CD8-positive, alpha-beta memory T cell (primary cell): Measurements from ENCODE around the gene ATP2B2. TPM values are rescaled to one million over a fixed set of nuclear protein-coding genes. Genes with fewer than 3 reads are reported as not detected.
A peak's percentile ranks its signal among the peaks of the same experiment; 100 is the strongest.

Source experiments
- CTCF ChIA-PET: fragments of 350-600 bp; sonication (Branson Sonifier 250); formaldehyde crosslinking; loops from one replicate; lab custom pipeline; 2021; ENCODE audit warnings: antibody characterized with exemption; lab: Charles Lee
- POLR2A ChIA-PET: fragments of 350-600 bp; sonication (Branson Sonifier 250); formaldehyde crosslinking; loops from one replicate; lab custom pipeline; 2021; ENCODE audit warnings: antibody characterized with exemption; lab: Charles Lee
- DNase-seq, 5 donors: peaks; one replicate each; pipeline versions ENCODE4 v3.0.0 to v3.0.0-alpha.2; 2020 to 2022; ENCODE audit warnings: mixed read lengths in 1 of 5
- H3K27ac ChIP-seq: one replicate; pipeline ENCODE4 v1.7.0; 2013; ENCODE audit warnings: low read depth, mild to moderate bottlenecking, low read length, moderate library complexity
- H3K27me3 ChIP-seq: 2 replicates; pipeline ENCODE4 v1.7.0; 2013; ENCODE audit warnings: low read length, mild to moderate bottlenecking; ENCODE audit not compliant: insufficient read depth, poor library complexity, severe bottlenecking
- H3K36me3 ChIP-seq: 2 replicates; pipeline ENCODE4 v1.7.0; 2013; ENCODE audit warnings: mild to moderate bottlenecking, low read length, moderate library complexity; ENCODE audit not compliant: insufficient read depth
- H3K4me1 ChIP-seq: 2 replicates; pipeline ENCODE4 v1.7.0; 2013; ENCODE audit warnings: mild to moderate bottlenecking, low read length, moderate library complexity; ENCODE audit not compliant: insufficient read depth
- H3K4me3 ChIP-seq: 2 replicates; pipeline ENCODE4 v1.7.0; 2013; ENCODE audit warnings: mild to moderate bottlenecking, low read length
- H3K9me3 ChIP-seq: 2 replicates; pipeline ENCODE4 v1.7.0; 2013; ENCODE audit warnings: mild to moderate bottlenecking, low read length
- H3K27ac Mint-ChIP-seq, 8 donors: one replicate each; pipeline ENCODE4 v1.8.0; 2020 to 2021; ENCODE audit warnings: mixed read lengths in 8 of 8, mild to moderate bottlenecking in 6 of 8, inconsistent platforms in 3 of 8, moderate library complexity in 3 of 8
- H3K27me3 Mint-ChIP-seq, 2 donors: one replicate each; pipeline ENCODE4 v1.8.0; 2020 to 2021; ENCODE audit warnings: mixed read lengths in 2 of 2, mild to moderate bottlenecking in 1 of 2, moderate library complexity in 1 of 2
- H3K36me3 Mint-ChIP-seq, 3 donors: one replicate each; pipeline ENCODE4 v1.8.0; 2020 to 2021; ENCODE audit warnings: mixed read lengths in 3 of 3, inconsistent platforms in 1 of 3, mild to moderate bottlenecking in 1 of 3
- H3K4me1 Mint-ChIP-seq, 3 donors: one replicate each; pipeline ENCODE4 v1.8.0; 2020 to 2021; ENCODE audit warnings: mixed read lengths in 3 of 3, inconsistent platforms in 1 of 3, mild to moderate bottlenecking in 1 of 3
- H3K4me3 Mint-ChIP-seq, 7 donors: one replicate each; pipeline ENCODE4 v1.8.0; 2020 to 2021; ENCODE audit warnings: mixed read lengths in 7 of 7, mild to moderate bottlenecking in 6 of 7, moderate library complexity in 4 of 7, inconsistent platforms in 2 of 7
- H3K9me3 Mint-ChIP-seq, 5 donors: one replicate each; pipeline ENCODE4 v1.8.0; 2020 to 2022; ENCODE audit warnings: mixed read lengths in 5 of 5, mild to moderate bottlenecking in 3 of 5, moderate library complexity in 2 of 5, inconsistent platforms in 1 of 5
- polyA plus RNA-seq: library from polyadenylated mRNA; unstranded; fragments of 300-500 nt; fragmentation: Illumina TruSeq; gene quantifications from one replicate; pipeline ENCODE4 v1.2.3, GENCODE V29; 2021
- total RNA-seq, 2 experiments: library from RNA; stranded (reverse); gene quantifications; one replicate each; pipeline ENCODE4 v1.2.3, GENCODE V29; 2021

ATP2B2 gene
- total and polyA plus RNA-seq, 3 experiments from 2014 or later, result not detected

GRCh38 chr3:10317961-10318350, 187.4 kb downstream of the ATP2B2 start:
- Histone ChIP-seq H3K4me1 (peaks cover 23% of the 10 kb centered on the region), H3K27me3 (no peaks in the 10 kb centered on the region), H3K9me3 (no peaks in the 10 kb centered on the region), H3K36me3 (peaks cover 52% of the 10 kb centered on the region), H3K4me3 (no peak overlapping the region), H3K27ac (no peak overlapping the region)
- POLR2A ChIA-PET, result no interaction called here
- CTCF ChIA-PET, result no interaction called here
- Mint-ChIP-seq H3K9me3 (no peaks in the 10 kb centered on the region), H3K27ac (peak overlapping the region in 5 of 8 donors; percentile 6 to 94 (median 66)), H3K27me3 (no peaks in the 10 kb centered on the region), H3K36me3 (peaks cover 0 to 59% (median 8%) of the 10 kb centered on the region in 3 donors), H3K4me1 (peaks cover 24 to 44% (median 25%) of the 10 kb centered on the region in 3 donors), H3K4me3 (peak overlapping the region in 5 of 7 donors; percentile 52 to 90 (median 59))
- DNase-seq, result no peak

GRCh38 chr3:10317311-10317960, 187.9 kb downstream of the ATP2B2 start:
- H3K4me1 ChIP-seq, result peaks cover 23% of the 10 kb centered on the region
- ChIA-PET POLR2A (no interaction called here), CTCF (no interaction called here)
- H3K27ac Mint-ChIP-seq, result peak overlapping the region in 4 of 8 donors; percentile 17 to 94 (median 45)
- no peak overlapping the region for H3K4me3 ChIP-seq
- H3K4me3 Mint-ChIP-seq, result peak overlapping the region in 2 of 7 donors; percentile 18 to 90
- H3K27me3 Mint-ChIP-seq, result no peaks in the 10 kb centered on the region
- no peaks in the 10 kb centered on the region for H3K9me3 ChIP-seq
- peaks cover 0 to 64% (median 8%) of the 10 kb centered on the region in 3 donors for H3K36me3 Mint-ChIP-seq
- peaks cover 24 to 44% (median 25%) of the 10 kb centered on the region in 3 donors for H3K4me1 Mint-ChIP-seq
- H3K27me3 ChIP-seq, result no peaks in the 10 kb centered on the region
- DNase-seq, result no peak
- H3K36me3 ChIP-seq, result peaks cover 57% of the 10 kb centered on the region
- H3K9me3 Mint-ChIP-seq, result no peaks in the 10 kb centered on the region
- H3K27ac ChIP-seq, result no peak overlapping the region

- peaks cover 23% of the 10 kb centered on the region for H3K4me1 ChIP-seq
- H3K9me3 ChIP-seq, result no peaks in the 10 kb centered on the region
- H3K27me3 ChIP-seq, result no peaks in the 10 kb centered on the region
- ChIA-PET CTCF (no interaction called here), POLR2A (no interaction called here)
- DNase-seq, result no peak
- peaks cover 71% of the 10 kb centered on the region for H3K36me3 ChIP-seq
- H3K4me3 Mint-ChIP-seq, result no peak overlapping the region
- no peaks in the 10 kb centered on the region for H3K9me3 Mint-ChIP-seq
- no peak overlapping the region for H3K27ac ChIP-seq
- H3K27me3 Mint-ChIP-seq, result no peaks in the 10 kb centered on the region
- H3K4me3 ChIP-seq, result no peak overlapping the region
- H3K36me3 Mint-ChIP-seq, result peaks cover 0 to 79% (median 8%) of the 10 kb centered on the region in 3 donors
- H3K4me1 Mint-ChIP-seq, result peaks cover 23 to 41% (median 24%) of the 10 kb centered on the region in 3 donors
- H3K27ac Mint-ChIP-seq, result peak overlapping the region in 1 of 8 donors; percentile 54
Measured at GRCh38 chr3:10315771-10316344, 189.5 kb downstream of the ATP2B2 start.

GRCh38 chr3:10315101-10315500, 190.3 kb downstream of the ATP2B2 start:
- peak overlapping the region in 1 of 7 donors; percentile 71 for H3K4me3 Mint-ChIP-seq
- Histone ChIP-seq H3K36me3 (peaks cover 77% of the 10 kb centered on the region), H3K9me3 (no peaks in the 10 kb centered on the region), H3K4me3 (no peak overlapping the region), H3K4me1 (peaks cover 20% of the 10 kb centered on the region), H3K27ac (no peak overlapping the region), H3K27me3 (no peaks in the 10 kb centered on the region)
- peaks cover 19 to 36% (median 20%) of the 10 kb centered on the region in 3 donors for H3K4me1 Mint-ChIP-seq
- DNase-seq, result no peak
- no peaks in the 10 kb centered on the region for H3K27me3 Mint-ChIP-seq
- ChIA-PET POLR2A (interaction anchor here (0.6 kb wide), 1 partner anchor 374 kb away, joined by 7 read pairs; no protein-coding TSS in a partner anchor), CTCF (no interaction called here)
- H3K27ac Mint-ChIP-seq, result no peak overlapping the region
- peaks cover 0 to 84% (median 9%) of the 10 kb centered on the region in 3 donors for H3K36me3 Mint-ChIP-seq
- H3K9me3 Mint-ChIP-seq, result no peaks in the 10 kb centered on the region

- Histone ChIP-seq H3K27me3 (no peaks in the 10 kb centered on the region), H3K4me1 (peaks cover 3% of the 10 kb centered on the region), H3K36me3 (peaks cover 70% of the 10 kb centered on the region), H3K9me3 (no peaks in the 10 kb centered on the region), H3K4me3 (no peak overlapping the region), H3K27ac (no peak overlapping the region)
- H3K4me1 Mint-ChIP-seq, result peaks cover 0 to 16% (median 4%) of the 10 kb centered on the region in 3 donors
- ChIA-PET POLR2A (no interaction called here), CTCF (no interaction called here)
- peaks cover 0 to 91% (median 12%) of the 10 kb centered on the region in 3 donors for H3K36me3 Mint-ChIP-seq
- H3K27me3 Mint-ChIP-seq, result no peaks in the 10 kb centered on the region
- H3K27ac Mint-ChIP-seq, result peak overlapping the region in 2 of 8 donors; percentile 11 to 48
- DNase-seq, result no peak
- no peaks in the 10 kb centered on the region for H3K9me3 Mint-ChIP-seq
- H3K4me3 Mint-ChIP-seq, result no peak overlapping the region
Measured at GRCh38 chr3:10312861-10313260, 192.5 kb downstream of the ATP2B2 start.

- H3K9me3 ChIP-seq, result no peaks in the 10 kb centered on the region
Measured at GRCh38 chr3:10312391-10312790, 193.0 kb downstream of the ATP2B2 start.

GRCh38 chr3:10311710-10312109, 193.7 kb downstream of the ATP2B2 start:
- Histone ChIP-seq H3K27me3 (no peaks in the 10 kb centered on the region), H3K9me3 (no peaks in the 10 kb centered on the region), H3K4me1 (no peaks in the 10 kb centered on the region), H3K27ac (no peak overlapping the region), H3K4me3 (no peak overlapping the region), H3K36me3 (peaks cover 66% of the 10 kb centered on the region)
- POLR2A ChIA-PET, result no interaction called here
- H3K27me3 Mint-ChIP-seq, result no peaks in the 10 kb centered on the region
- DNase-seq, result no peak
- peaks cover 0 to 90% (median 12%) of the 10 kb centered on the region in 3 donors for H3K36me3 Mint-ChIP-seq
- CTCF ChIA-PET, result interaction anchor here (0.9 kb wide), 1 partner anchor 9 kb away, joined by 3 read pairs; the partner anchor contains the start of gene SEC13
- peaks cover 0 to 9% (median 2%) of the 10 kb centered on the region in 3 donors for H3K4me1 Mint-ChIP-seq
- peak overlapping the region in 1 of 8 donors; percentile 17 for H3K27ac Mint-ChIP-seq
- no peak overlapping the region for H3K4me3 Mint-ChIP-seq
- H3K9me3 Mint-ChIP-seq, result no peaks in the 10 kb centered on the region

More at GRCh38 chr3:10312391-10312790, 193.0 kb downstream of the ATP2B2 start:
- Histone ChIP-seq H3K36me3 (peaks cover 70% of the 10 kb centered on the region), H3K27ac (no peak overlapping the region), H3K4me1 (no peaks in the 10 kb centered on the region), H3K27me3 (no peaks in the 10 kb centered on the region), H3K4me3 (no peak overlapping the region)
- peaks cover 0 to 11% (median 3%) of the 10 kb centered on the region in 3 donors for H3K4me1 Mint-ChIP-seq
- DNase-seq, result no peak
- peak overlapping the region in 3 of 8 donors; percentile 11 to 88 (median 36) for H3K27ac Mint-ChIP-seq
- ChIA-PET CTCF (no interaction called here), POLR2A (no interaction called here)
- no peaks in the 10 kb centered on the region for H3K9me3 Mint-ChIP-seq
- no peak overlapping the region for H3K4me3 Mint-ChIP-seq
- peaks cover 0 to 91% (median 12%) of the 10 kb centered on the region in 3 donors for H3K36me3 Mint-ChIP-seq
- H3K27me3 Mint-ChIP-seq, result no peaks in the 10 kb centered on the region

GRCh38 chr3:10310578-10310977, 194.8 kb downstream of the ATP2B2 start:
- no peak overlapping the region for H3K27ac ChIP-seq
- Mint-ChIP-seq H3K4me1 (peaks cover 0 to 9% (median 2%) of the 10 kb centered on the region in 3 donors), H3K27me3 (no peaks in the 10 kb centered on the region), H3K4me3 (no peak overlapping the region), H3K36me3 (peaks cover 0 to 90% (median 11%) of the 10 kb centered on the region in 3 donors), H3K9me3 (no peaks in the 10 kb centered on the region), H3K27ac (peak overlapping the region in 1 of 8 donors; percentile 39)
- no peaks in the 10 kb centered on the region for H3K27me3 ChIP-seq
- no peaks in the 10 kb centered on the region for H3K9me3 ChIP-seq
- H3K36me3 ChIP-seq, result peaks cover 58% of the 10 kb centered on the region
- no peaks in the 10 kb centered on the region for H3K4me1 ChIP-seq
- no peak overlapping the region for H3K4me3 ChIP-seq
- CTCF ChIA-PET, result no interaction called here
- no peak for DNase-seq
- POLR2A ChIA-PET, result no interaction called here
